Measurements from ENCODE around the gene HBG1.

Gene HBG1

DNA sequence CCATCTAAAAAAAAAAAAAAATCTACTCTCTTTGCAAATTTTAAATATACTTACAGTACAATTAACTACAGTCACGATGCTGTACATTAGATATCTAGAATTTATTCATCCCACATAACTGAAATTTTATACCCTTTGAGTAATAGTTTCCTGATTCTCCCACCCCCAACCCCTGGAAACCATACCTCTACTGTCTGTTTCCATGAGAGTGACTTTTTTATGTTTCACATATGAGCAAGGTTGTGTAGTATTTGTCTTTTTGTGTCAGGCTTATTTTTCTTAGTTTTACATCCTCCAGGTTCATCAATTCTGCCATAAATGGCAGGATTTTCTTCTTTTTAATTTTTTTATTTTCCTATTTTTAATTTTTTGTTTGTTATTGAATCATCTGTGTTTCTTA, 26.0 kb downstream of the HBG1 start:
- TF ChIP-seq, protein P1, sequence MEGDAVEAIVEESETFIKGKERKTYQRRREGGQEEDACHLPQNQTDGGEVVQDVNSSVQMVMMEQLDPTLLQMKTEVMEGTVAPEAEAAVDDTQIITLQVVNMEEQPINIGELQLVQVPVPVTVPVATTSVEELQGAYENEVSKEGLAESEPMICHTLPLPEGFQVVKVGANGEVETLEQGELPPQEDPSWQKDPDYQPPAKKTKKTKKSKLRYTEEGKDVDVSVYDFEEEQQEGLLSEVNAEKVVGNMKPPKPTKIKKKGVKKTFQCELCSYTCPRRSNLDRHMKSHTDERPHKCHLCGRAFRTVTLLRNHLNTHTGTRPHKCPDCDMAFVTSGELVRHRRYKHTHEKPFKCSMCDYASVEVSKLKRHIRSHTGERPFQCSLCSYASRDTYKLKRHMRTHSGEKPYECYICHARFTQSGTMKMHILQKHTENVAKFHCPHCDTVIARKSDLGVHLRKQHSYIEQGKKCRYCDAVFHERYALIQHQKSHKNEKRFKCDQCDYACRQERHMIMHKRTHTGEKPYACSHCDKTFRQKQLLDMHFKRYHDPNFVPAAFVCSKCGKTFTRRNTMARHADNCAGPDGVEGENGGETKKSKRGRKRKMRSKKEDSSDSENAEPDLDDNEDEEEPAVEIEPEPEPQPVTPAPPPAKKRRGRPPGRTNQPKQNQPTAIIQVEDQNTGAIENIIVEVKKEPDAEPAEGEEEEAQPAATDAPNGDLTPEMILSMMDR (IDR thresholded peaks at IDR 0.05; ENCODE audit: extremely low read depth, missing control alignments) = no peak
- no peak for DNase-seq (ENCODE audit: low spot score)

DNA sequence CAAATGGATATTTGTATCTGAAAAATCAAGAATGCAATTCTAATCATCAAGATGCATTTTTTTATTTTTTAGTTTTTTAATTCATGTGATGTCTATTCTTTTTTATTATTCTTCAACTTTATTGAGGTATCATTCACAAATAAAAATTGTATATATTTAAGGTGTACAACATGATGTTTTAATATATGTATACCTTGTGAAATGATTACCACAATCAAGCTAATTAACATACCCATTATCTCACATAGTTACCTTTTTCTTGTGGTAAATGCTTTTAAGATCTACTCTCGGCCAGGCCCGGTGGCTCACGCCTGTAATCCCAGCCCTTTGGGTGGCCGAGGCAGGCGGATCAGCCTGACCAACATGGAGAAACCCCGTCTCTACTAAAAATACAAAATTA, 26.5 kb downstream of the HBG1 start:
- no peak for DNase-seq (ENCODE audit: low spot score)
- TF ChIP-seq, protein P1 (IDR thresholded peaks at IDR 0.05; ENCODE audit: extremely low read depth, missing control alignments) = no peak

GRCh38 chr11:5210376-5210885, 39.2 kb downstream of the HBG1 start:
- DNase-seq (ENCODE audit: low spot score) = no peak
- TF ChIP-seq, protein P1 (IDR thresholded peaks at IDR 0.05; ENCODE audit: extremely low read depth, missing control alignments) = no peak

DNA sequence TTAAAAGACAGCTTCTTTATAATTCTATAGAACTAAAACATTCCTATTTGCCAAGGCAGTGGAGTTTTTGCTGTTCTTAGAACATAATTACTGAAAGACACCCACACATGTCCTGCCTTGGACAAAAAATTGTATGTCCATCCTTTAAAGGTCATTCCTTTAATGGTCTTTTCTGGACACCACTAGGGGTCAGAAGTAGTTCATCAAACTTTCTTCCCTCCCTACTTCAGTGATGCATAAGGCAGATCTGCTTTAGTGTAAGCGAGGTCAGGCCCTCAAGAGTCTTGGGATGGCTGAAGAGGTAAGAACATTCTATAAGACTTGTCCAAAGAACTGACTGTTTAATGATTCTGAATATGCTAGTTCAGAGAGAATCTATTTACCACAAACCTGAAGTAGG, 44.9 kb downstream of the HBG1 start:
- TF ChIP-seq, protein P1 (IDR thresholded peaks at IDR 0.05; ENCODE audit: extremely low read depth, missing control alignments) = peak; percentile 23
- DNase-seq (ENCODE audit: low spot score) = peak; percentile 47

- TF ChIP-seq, protein P1 (IDR thresholded peaks at IDR 0.05; ENCODE audit: extremely low read depth, missing control alignments) = no peak
- no peak for DNase-seq (ENCODE audit: low spot score)
These were observed 46.3 kb downstream of the HBG1 start for GRCh38 chr11:5203366-5203765.

- DNase-seq (ENCODE audit: low spot score) = no peak
- TF ChIP-seq, protein P1 (IDR thresholded peaks at IDR 0.05; ENCODE audit: extremely low read depth, missing control alignments) = no peak
These were observed 49.1 kb downstream of the HBG1 start, which contains the start of gene OR51V1 for GRCh38 chr11:5200582-5200981. Gene OR51V1 (minus strand): TSS chr11:5200682. CDS start chr11:5200682, 0 bp downstream.

GRCh38 chr11:5198285-5198684, 51.4 kb downstream of the HBG1 start:
- TF ChIP-seq, protein P1 (IDR thresholded peaks at IDR 0.05; ENCODE audit: extremely low read depth, missing control alignments) = no peak
- no peak for DNase-seq (ENCODE audit: low spot score)
